ENCODE data around the gene C19orf25. TPM values are rescaled to one million over a fixed set of nuclear protein-coding genes. Genes with fewer than 3 reads are reported as not detected.

The C19orf25 gene
- total RNA-seq, 1 donor = 30.0 TPM

DNA sequence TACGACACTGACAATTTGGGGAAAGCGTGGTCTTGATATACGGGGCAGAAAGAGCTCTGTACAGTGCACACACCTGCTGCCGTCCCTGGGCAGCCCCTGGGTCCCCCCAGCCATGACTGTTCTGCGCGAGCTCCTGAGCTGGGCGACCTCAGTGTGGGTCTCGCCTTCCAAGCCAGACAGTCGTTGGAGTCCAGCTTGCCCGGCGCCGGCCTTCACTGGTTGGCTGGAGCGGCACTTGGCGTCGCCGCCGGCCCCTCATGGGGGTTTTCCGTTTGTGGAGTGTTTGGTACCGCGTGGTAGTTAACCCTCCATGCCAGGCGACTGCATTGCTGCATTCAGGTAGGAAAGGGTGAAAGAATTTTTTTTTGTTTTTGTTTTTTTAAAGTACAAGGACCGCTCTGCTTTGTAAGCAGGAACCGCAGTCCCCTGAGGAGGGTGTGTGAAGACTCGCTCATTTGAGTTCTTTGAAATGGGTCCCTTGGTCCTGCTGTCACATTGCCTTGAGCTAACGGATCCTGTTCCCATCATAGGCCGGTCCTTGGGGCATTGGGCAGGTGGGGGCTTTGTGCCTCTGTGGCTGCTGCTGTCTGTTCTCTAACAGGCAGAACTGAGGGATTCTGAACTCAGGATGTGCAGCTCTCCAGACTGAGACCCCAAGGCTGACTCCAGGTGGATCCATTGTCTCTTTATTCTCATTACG, 51.6 kb downstream of the C19orf25 start:
- H2AFZ ChIP-seq (ENCODE audit: low read length) = no peak overlapping the region
- no peak overlapping the region for H3K27ac ChIP-seq (ENCODE audit: low read depth, low read length)
- no peak overlapping the region for H3K4me3 ChIP-seq (ENCODE audit: insufficient read depth, low read length)
- H4K20me1 ChIP-seq (ENCODE audit: insufficient read depth, low read length) = peaks cover 36% of the 10 kb centered on the region
- H3K36me3 ChIP-seq (ENCODE audit: insufficient read depth, low read length) = peaks cover 71% of the 10 kb centered on the region
- H3K4me2 ChIP-seq (ENCODE audit: insufficient read depth, low read length) = no peak overlapping the region
- TF ChIP-seq, protein P1, sequence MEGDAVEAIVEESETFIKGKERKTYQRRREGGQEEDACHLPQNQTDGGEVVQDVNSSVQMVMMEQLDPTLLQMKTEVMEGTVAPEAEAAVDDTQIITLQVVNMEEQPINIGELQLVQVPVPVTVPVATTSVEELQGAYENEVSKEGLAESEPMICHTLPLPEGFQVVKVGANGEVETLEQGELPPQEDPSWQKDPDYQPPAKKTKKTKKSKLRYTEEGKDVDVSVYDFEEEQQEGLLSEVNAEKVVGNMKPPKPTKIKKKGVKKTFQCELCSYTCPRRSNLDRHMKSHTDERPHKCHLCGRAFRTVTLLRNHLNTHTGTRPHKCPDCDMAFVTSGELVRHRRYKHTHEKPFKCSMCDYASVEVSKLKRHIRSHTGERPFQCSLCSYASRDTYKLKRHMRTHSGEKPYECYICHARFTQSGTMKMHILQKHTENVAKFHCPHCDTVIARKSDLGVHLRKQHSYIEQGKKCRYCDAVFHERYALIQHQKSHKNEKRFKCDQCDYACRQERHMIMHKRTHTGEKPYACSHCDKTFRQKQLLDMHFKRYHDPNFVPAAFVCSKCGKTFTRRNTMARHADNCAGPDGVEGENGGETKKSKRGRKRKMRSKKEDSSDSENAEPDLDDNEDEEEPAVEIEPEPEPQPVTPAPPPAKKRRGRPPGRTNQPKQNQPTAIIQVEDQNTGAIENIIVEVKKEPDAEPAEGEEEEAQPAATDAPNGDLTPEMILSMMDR (IDR thresholded peaks at IDR 0.05; ENCODE audit: extremely low read depth, low read depth, low read length) = no peak
- H3K4me1 ChIP-seq (ENCODE audit: insufficient read depth, low read length) = no peaks in the 10 kb centered on the region
- no peaks in the 10 kb centered on the region for H3K27me3 ChIP-seq (ENCODE audit: insufficient read depth, low read length)
- no peaks in the 10 kb centered on the region for H3K9me3 ChIP-seq (ENCODE audit: low read depth, low read length)
- peaks cover 66% of the 10 kb centered on the region for H3K79me2 ChIP-seq (ENCODE audit: insufficient read depth, low read length)
- no peak for DNase-seq (ENCODE audit: insufficient read length, low spot score, missing footprints)

DNA sequence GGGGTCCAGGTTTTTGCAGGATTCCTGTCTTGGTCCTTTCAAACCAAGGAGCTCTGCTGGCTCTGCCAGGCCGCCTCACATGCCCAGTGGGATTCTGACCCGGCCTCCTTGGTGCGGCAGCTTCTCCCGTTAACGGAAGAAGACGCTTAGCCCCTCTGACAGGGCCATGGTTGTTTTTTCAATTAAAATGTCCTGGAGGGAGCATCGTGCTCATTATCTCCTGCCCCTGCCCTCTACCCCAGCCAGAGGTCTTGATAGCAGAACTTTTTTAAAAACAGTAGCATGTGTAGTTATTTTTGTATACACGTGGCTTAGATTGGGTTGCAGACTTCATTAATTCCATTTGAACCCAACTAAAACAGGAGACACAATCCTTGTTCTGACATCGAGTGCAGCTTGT, 52.3 kb downstream of the C19orf25 start:
- Histone ChIP-seq H3K79me2 (ENCODE audit: insufficient read depth, low read length) (peaks cover 69% of the 10 kb centered on the region), H3K27me3 (ENCODE audit: insufficient read depth, low read length) (no peaks in the 10 kb centered on the region), H3K36me3 (ENCODE audit: insufficient read depth, low read length) (peaks cover 68% of the 10 kb centered on the region), H4K20me1 (ENCODE audit: insufficient read depth, low read length) (peaks cover 36% of the 10 kb centered on the region), H3K4me1 (ENCODE audit: insufficient read depth, low read length) (no peaks in the 10 kb centered on the region), H3K27ac (ENCODE audit: low read depth, low read length) (no peak overlapping the region), H3K9me3 (ENCODE audit: low read depth, low read length) (no peaks in the 10 kb centered on the region), H3K4me2 (ENCODE audit: insufficient read depth, low read length) (no peak overlapping the region), H3K4me3 (ENCODE audit: insufficient read depth, low read length) (no peak overlapping the region), H2AFZ (ENCODE audit: low read length) (no peak overlapping the region)
- TF ChIP-seq, protein P1 (IDR thresholded peaks at IDR 0.05; ENCODE audit: extremely low read depth, low read depth, low read length) = no peak
- DNase-seq (ENCODE audit: insufficient read length, low spot score, missing footprints) = no peak

DNA sequence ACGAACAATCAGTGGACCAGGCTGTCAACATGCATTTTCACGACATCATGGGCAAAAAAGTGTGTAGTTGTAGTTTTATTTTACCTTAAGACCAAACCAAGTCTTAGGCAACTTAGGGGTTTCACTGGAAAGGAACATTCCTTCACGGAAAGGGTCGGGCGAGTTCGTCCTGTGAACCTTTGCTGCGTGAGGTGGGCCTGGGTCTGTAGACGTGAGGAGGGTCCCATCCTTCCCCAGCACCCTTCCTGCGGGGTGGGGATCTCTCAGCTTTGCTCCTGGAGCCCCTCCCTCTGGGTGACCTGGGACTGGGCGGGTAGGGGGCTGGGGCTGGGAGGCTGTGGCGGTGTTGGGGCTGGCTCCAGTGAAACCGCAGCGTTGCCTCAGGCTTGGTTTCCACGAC, 53.1 kb downstream of the C19orf25 start:
- Histone ChIP-seq H3K9me3 (ENCODE audit: low read depth, low read length) (no peaks in the 10 kb centered on the region), H3K79me2 (ENCODE audit: insufficient read depth, low read length) (peaks cover 75% of the 10 kb centered on the region), H3K4me1 (ENCODE audit: insufficient read depth, low read length) (no peaks in the 10 kb centered on the region), H4K20me1 (ENCODE audit: insufficient read depth, low read length) (peaks cover 35% of the 10 kb centered on the region), H2AFZ (ENCODE audit: low read length) (no peak overlapping the region), H3K36me3 (ENCODE audit: insufficient read depth, low read length) (peaks cover 75% of the 10 kb centered on the region), H3K4me3 (ENCODE audit: insufficient read depth, low read length) (no peak overlapping the region), H3K27ac (ENCODE audit: low read depth, low read length) (no peak overlapping the region), H3K27me3 (ENCODE audit: insufficient read depth, low read length) (no peaks in the 10 kb centered on the region), H3K4me2 (ENCODE audit: insufficient read depth, low read length) (no peak overlapping the region)
- TF ChIP-seq, protein P1 (IDR thresholded peaks at IDR 0.05; ENCODE audit: extremely low read depth, low read depth, low read length) = no peak
- no peak for DNase-seq (ENCODE audit: insufficient read length, low spot score, missing footprints)

DNA sequence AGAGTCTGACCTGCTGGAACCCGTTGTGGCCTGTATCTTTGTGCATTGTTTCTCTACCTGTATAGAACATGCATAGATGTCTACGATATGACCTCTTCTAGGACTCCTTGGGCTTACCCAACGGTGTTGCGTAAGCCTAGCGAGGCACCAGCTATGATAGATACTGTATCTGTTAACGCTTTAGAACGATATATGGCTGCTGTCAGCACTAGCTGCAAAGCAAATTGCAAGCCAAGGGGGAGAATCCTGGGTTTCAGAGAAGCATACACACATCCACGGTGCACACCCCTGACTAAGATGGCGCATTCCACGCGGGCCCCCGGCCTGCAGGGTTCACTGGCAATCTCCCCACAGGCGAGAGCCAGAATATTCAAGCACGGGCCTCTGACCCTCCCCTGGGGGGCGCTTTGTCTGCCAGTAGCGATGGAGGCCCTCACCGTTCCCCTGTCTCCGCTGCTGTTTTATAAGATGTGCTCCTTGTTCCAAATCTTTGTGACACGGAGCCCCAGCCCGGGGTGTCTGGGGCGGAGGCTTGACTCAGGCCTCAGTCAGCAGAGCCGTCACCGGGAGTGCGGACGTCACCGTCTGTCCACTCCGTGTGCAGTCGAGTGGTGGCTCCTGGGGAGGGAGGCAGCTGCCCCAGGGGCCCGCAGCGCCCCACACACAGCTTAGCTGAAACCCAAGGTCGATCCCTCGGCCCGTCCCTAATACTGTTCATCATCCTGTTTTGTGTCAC, 53.7 kb downstream of the C19orf25 start:
- no peak overlapping the region for H3K27ac ChIP-seq (ENCODE audit: low read depth, low read length)
- H3K27me3 ChIP-seq (ENCODE audit: insufficient read depth, low read length) = no peaks in the 10 kb centered on the region
- H3K36me3 ChIP-seq (ENCODE audit: insufficient read depth, low read length) = peaks cover 81% of the 10 kb centered on the region
- H3K79me2 ChIP-seq (ENCODE audit: insufficient read depth, low read length) = peaks cover 79% of the 10 kb centered on the region
- H3K4me2 ChIP-seq (ENCODE audit: insufficient read depth, low read length) = no peak overlapping the region
- peak; percentile 86 for DNase-seq (ENCODE audit: insufficient read length, low spot score, missing footprints)
- no peak overlapping the region for H2AFZ ChIP-seq (ENCODE audit: low read length)
- TF ChIP-seq, protein P1 (IDR thresholded peaks at IDR 0.05; ENCODE audit: extremely low read depth, low read depth, low read length) = no peak
- H3K4me1 ChIP-seq (ENCODE audit: insufficient read depth, low read length) = no peaks in the 10 kb centered on the region
- H4K20me1 ChIP-seq (ENCODE audit: insufficient read depth, low read length) = peaks cover 40% of the 10 kb centered on the region
- H3K9me3 ChIP-seq (ENCODE audit: low read depth, low read length) = no peaks in the 10 kb centered on the region
- no peak overlapping the region for H3K4me3 ChIP-seq (ENCODE audit: insufficient read depth, low read length)
